ENCODE measurements around the gene SH3RF2. TPM values are rescaled to one million over a fixed set of nuclear protein-coding genes. Genes with fewer than 3 reads are reported as not detected.
A peak's percentile ranks its signal among the peaks of the same experiment; 100 is the strongest.

Gene SH3RF2
- total and polyA plus RNA-seq, 2 experiments from 2014 or later: 35.1 to 35.4 TPM

DNA sequence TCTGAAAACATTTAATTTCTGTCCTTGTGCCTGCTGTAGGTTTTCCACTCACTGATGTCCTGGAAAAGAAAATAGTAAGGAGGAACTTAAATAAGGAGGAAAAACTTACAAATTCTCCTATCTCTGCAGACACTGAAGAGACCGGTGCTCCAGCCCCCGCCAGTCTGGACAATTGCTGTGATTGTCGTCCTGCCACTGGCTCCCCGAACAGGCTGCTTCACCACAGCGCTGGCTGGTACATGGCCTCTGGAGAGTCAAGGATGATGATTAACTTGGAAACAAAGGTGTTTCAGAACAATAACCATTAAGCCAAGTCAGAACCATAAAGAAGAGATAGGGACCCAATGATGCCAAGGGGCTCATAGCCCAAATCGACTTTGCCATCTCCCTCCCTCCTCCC is 161.7 kb downstream of the SH3RF2 start:
- WGBS (ENCODE audit: low lambda C conversion rate, missing lambda C conversion rate): 79% methylated on average over 6 of the region's 6 CpGs
- Histone ChIP-seq H3K4me2 (no peak overlapping the region), H3K79me2 (no peaks in the 10 kb centered on the region), H2AFZ (no peak overlapping the region), H4K20me1 (ENCODE audit: insufficient read depth, poor library complexity, severe bottlenecking) (no peaks in the 10 kb centered on the region), H3K27ac (no peak overlapping the region), H3K36me3 (replicated peaks; ENCODE audit: insufficient read depth, low read depth) (no peaks in the 10 kb centered on the region), H3K4me1 (ENCODE audit: insufficient read depth) (peaks cover 5% of the 10 kb centered on the region), H3K9me2 (replicated peaks; ENCODE audit: insufficient read depth) (no peaks in the 10 kb centered on the region), H3K27me3 (no peaks in the 10 kb centered on the region), H3K4me3 (no peak overlapping the region), H3K9me3 (ENCODE audit: low read depth) (no peaks in the 10 kb centered on the region)
- DNase-seq (ENCODE audit: low spot score): no peak
- TF ChIP-seq, protein P1, sequence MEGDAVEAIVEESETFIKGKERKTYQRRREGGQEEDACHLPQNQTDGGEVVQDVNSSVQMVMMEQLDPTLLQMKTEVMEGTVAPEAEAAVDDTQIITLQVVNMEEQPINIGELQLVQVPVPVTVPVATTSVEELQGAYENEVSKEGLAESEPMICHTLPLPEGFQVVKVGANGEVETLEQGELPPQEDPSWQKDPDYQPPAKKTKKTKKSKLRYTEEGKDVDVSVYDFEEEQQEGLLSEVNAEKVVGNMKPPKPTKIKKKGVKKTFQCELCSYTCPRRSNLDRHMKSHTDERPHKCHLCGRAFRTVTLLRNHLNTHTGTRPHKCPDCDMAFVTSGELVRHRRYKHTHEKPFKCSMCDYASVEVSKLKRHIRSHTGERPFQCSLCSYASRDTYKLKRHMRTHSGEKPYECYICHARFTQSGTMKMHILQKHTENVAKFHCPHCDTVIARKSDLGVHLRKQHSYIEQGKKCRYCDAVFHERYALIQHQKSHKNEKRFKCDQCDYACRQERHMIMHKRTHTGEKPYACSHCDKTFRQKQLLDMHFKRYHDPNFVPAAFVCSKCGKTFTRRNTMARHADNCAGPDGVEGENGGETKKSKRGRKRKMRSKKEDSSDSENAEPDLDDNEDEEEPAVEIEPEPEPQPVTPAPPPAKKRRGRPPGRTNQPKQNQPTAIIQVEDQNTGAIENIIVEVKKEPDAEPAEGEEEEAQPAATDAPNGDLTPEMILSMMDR (IDR thresholded peaks at IDR 0.05; ENCODE audit: poor library complexity): no peak
- no peak for TF ChIP-seq EZH2 (IDR thresholded peaks at IDR 0.05; ENCODE audit: borderline replicate concordance)
- no peak for TF ChIP-seq EZH2phosphoT487 (IDR thresholded peaks at IDR 0.05; ENCODE audit: low read depth, severe bottlenecking, unreplicated experiment)

DNA sequence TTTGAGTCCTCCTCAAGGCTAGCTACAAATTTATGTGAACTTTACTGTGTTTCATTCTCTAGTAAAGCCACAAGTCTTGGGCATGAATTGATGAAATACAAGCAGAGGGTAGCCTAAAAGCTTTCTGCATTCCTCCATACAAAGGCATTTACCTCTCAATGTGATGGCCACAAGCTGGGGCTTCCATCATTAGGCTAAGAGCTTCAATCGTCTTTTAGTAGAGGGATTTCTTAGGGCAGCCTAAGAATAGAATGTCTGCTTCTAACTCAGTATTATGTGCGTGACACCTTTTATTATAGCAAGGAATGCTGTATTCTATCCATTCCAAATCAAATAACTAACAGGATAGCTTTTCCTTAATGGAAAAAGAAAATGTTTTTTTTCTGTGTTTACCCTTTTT is 165.3 kb downstream of the SH3RF2 start:
- no peak overlapping the region for H3K4me2 ChIP-seq
- H3K4me1 ChIP-seq (ENCODE audit: insufficient read depth): peaks cover 5% of the 10 kb centered on the region

DNA sequence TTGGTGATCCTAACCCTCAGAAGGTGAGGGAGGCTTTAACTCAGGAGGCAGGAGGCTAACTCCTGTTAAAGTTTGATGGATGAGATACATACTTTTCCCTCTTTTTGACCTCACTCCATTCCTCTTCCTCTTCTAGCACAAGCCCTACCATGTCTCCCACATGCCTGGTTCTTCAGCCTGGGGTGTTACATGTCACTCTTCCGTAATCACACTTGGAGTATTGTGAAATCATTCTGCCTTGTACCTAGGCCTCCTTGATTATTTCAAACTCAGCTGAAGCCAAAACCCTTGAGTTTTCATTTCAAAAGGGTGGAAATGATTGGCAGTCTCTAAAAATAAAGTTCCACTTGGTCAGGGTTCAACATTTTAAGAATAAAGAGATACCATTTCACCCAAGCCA is 167.2 kb downstream of the SH3RF2 start:
- no peaks in the 10 kb centered on the region for H3K27me3 ChIP-seq
- H3K4me2 ChIP-seq: no peak overlapping the region
- no peaks in the 10 kb centered on the region for H3K9me3 ChIP-seq (ENCODE audit: low read depth)
- 84% methylated on average over 1 of the region's 1 CpG for WGBS (ENCODE audit: low lambda C conversion rate, missing lambda C conversion rate)
- H3K4me3 ChIP-seq: no peak overlapping the region
- DNase-seq (ENCODE audit: low spot score): peak; percentile 6
- no peaks in the 10 kb centered on the region for H3K36me3 ChIP-seq (replicated peaks; ENCODE audit: insufficient read depth, low read depth)
- H3K4me1 ChIP-seq (ENCODE audit: insufficient read depth): no peaks in the 10 kb centered on the region
- no peaks in the 10 kb centered on the region for H4K20me1 ChIP-seq (ENCODE audit: insufficient read depth, poor library complexity, severe bottlenecking)
- no peaks in the 10 kb centered on the region for H3K9me2 ChIP-seq (replicated peaks; ENCODE audit: insufficient read depth)
- H3K79me2 ChIP-seq: no peaks in the 10 kb centered on the region
- H3K27ac ChIP-seq: no peak overlapping the region
- TF ChIP-seq EZH2 (IDR thresholded peaks at IDR 0.05; ENCODE audit: borderline replicate concordance) (no peak), EZH2phosphoT487 (IDR thresholded peaks at IDR 0.05; ENCODE audit: low read depth, severe bottlenecking, unreplicated experiment) (no peak)
- TF ChIP-seq, protein P1 (IDR thresholded peaks at IDR 0.05; ENCODE audit: poor library complexity): no peak
- no peak overlapping the region for H2AFZ ChIP-seq

More for the DNA sequence above, 165.3 kb downstream of the SH3RF2 start:
- TF ChIP-seq, protein P1 (IDR thresholded peaks at IDR 0.05; ENCODE audit: poor library complexity): no peak
- no peak for TF ChIP-seq EZH2 (IDR thresholded peaks at IDR 0.05; ENCODE audit: borderline replicate concordance)
- no peak for TF ChIP-seq EZH2phosphoT487 (IDR thresholded peaks at IDR 0.05; ENCODE audit: low read depth, severe bottlenecking, unreplicated experiment)
- 73% methylated on average over 2 of the region's 2 CpGs for WGBS (ENCODE audit: low lambda C conversion rate, missing lambda C conversion rate)
- Histone ChIP-seq H2AFZ (no peak overlapping the region), H3K79me2 (no peaks in the 10 kb centered on the region), H3K9me2 (replicated peaks; ENCODE audit: insufficient read depth) (no peaks in the 10 kb centered on the region), H3K4me3 (no peak overlapping the region), H3K27ac (no peak overlapping the region), H4K20me1 (ENCODE audit: insufficient read depth, poor library complexity, severe bottlenecking) (no peaks in the 10 kb centered on the region), H3K9me3 (ENCODE audit: low read depth) (no peaks in the 10 kb centered on the region), H3K27me3 (no peaks in the 10 kb centered on the region), H3K36me3 (replicated peaks; ENCODE audit: insufficient read depth, low read depth) (no peaks in the 10 kb centered on the region)
- no peak for DNase-seq (ENCODE audit: low spot score)

DNA sequence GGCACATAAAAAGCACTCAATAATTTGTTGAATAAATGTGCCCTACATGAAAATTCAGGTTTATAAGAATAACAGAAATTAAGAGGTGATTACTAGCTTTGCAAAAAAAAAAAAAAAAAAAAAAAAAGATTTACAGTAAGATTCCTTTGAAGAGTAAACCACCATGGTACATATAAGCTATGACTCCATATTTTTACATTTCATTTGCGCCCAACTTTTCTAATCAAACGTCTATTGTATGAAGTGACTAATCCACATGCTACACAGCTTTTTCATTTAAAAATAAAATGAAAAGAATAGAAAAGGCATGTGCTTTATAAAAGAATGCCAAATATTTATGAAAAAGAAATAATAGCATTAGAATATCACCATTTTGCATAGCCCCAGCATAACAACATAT is 169.1 kb downstream of the SH3RF2 start, which contains the start of gene PLAC8L1:
Gene PLAC8L1, minus strand, starts transcription at position 101 of the 400 bp plus-strand sequence. CDS start 1,266 bp downstream, outside the sequence.
- no peak for DNase-seq (ENCODE audit: low spot score)
- no peaks in the 10 kb centered on the region for H3K9me2 ChIP-seq (replicated peaks; ENCODE audit: insufficient read depth)
- H3K27ac ChIP-seq: no peak within 1 kb of the TSS
- no peaks in the 10 kb centered on the region for H3K27me3 ChIP-seq
- H3K79me2 ChIP-seq: no peaks in the 10 kb centered on the region
- no peak within 1 kb of the TSS for H3K4me2 ChIP-seq
- 95% methylated on average over 2 of the region's 2 CpGs for WGBS (ENCODE audit: low lambda C conversion rate, missing lambda C conversion rate)
- H4K20me1 ChIP-seq (ENCODE audit: insufficient read depth, poor library complexity, severe bottlenecking): no peaks in the 10 kb centered on the region
- no peaks in the 10 kb centered on the region for H3K9me3 ChIP-seq (ENCODE audit: low read depth)
- H3K36me3 ChIP-seq (replicated peaks; ENCODE audit: insufficient read depth, low read depth): no peaks in the 10 kb centered on the region
- no peaks in the 10 kb centered on the region for H3K4me1 ChIP-seq (ENCODE audit: insufficient read depth)
- no peak within 1 kb of the TSS for H2AFZ ChIP-seq
- no peak within 1 kb of the TSS for H3K4me3 ChIP-seq
- TF ChIP-seq, protein P1 (IDR thresholded peaks at IDR 0.05; ENCODE audit: poor library complexity): no peak
- TF ChIP-seq EZH2phosphoT487 (IDR thresholded peaks at IDR 0.05; ENCODE audit: low read depth, severe bottlenecking, unreplicated experiment) (no peak), EZH2 (IDR thresholded peaks at IDR 0.05; ENCODE audit: borderline replicate concordance) (no peak)
